Karpas-422 (cell line): Measurements from ENCODE around the gene RHOT1. TPM values are rescaled to one million over a fixed set of nuclear protein-coding genes. Genes with fewer than 3 reads are reported as not detected.
A peak's percentile ranks its signal among the peaks of the same experiment; 100 is the strongest.
"Not testable (repeated sequence)": the region's sequence is repeated elsewhere in the genome, so short reads cannot be mapped to it uniquely, and the experiment has no call there.

Experiments used
- DNase-seq: peaks from one replicate; pipeline ENCODE4 v3.0.0-alpha.2; 2015
- H2AFZ ChIP-seq: fragments of 200-600 bp; sonication (generic); 2 replicates; pipeline ENCODE4 v1.6.1; 2014; ENCODE audit warnings: antibody characterized with exemption, low read length, mixed read lengths
- H3K27ac ChIP-seq: fragments of 200-600 bp; sonication (generic); 2 replicates; pipeline ENCODE4 v1.5.1; 2014; ENCODE audit warnings: mild to moderate bottlenecking, low read length, moderate library complexity
- H3K27me3 ChIP-seq: fragments of 200-600 bp; sonication (generic); 2 replicates; pipeline ENCODE4 v1.6.1; 2014; ENCODE audit warnings: low read length, mixed read lengths
- H3K36me3 ChIP-seq: fragments of 200-600 bp; sonication (generic); 2 replicates; pipeline ENCODE4 v1.6.1; 2014; ENCODE audit warnings: low read length, mixed read lengths; ENCODE audit not compliant: insufficient read depth
- H3K4me1 ChIP-seq: fragments of 200-600 bp; sonication (generic); 2 replicates; pipeline ENCODE4 v1.6.1; 2014; ENCODE audit warnings: mild to moderate bottlenecking, low read length, mixed read lengths
- H3K4me2 ChIP-seq: fragments of 200-600 bp; sonication (generic); 2 replicates; pipeline ENCODE4 v1.6.1; 2014; ENCODE audit warnings: low read length, low read depth, mild to moderate bottlenecking; ENCODE audit not compliant: poor library complexity, severe bottlenecking
- H3K4me3 ChIP-seq: fragments of 200-600 bp; sonication (generic); 2 replicates; pipeline ENCODE4 v1.5.1; 2014; ENCODE audit warnings: mild to moderate bottlenecking, antibody characterized with exemption, low read length, mixed read lengths
- H3K79me2 ChIP-seq: fragments of 200-600 bp; sonication (generic); 2 replicates; pipeline ENCODE4 v1.6.1; 2014; ENCODE audit warnings: mild to moderate bottlenecking, low read length, mixed read lengths
- H3K9ac ChIP-seq: fragments of 200-600 bp; sonication (generic); 2 replicates; pipeline ENCODE4 v1.6.0; 2014; ENCODE audit warnings: low read length
- H3K9me2 ChIP-seq: fragments of 200-600 bp; sonication (generic), shearing (Covaris generic); replicated peaks from 2 replicates; pipeline ENCODE4 v1.6.0; 2014; ENCODE audit warnings: mild to moderate bottlenecking, low read length, moderate library complexity; ENCODE audit not compliant: insufficient read depth
- H3K9me3 ChIP-seq: fragments of 300-700, 200-600 bp; sonication (generic); 2 replicates; pipeline ENCODE4 v1.6.1; 2014; ENCODE audit warnings: low read length, mixed read lengths
- H4K20me1 ChIP-seq: fragments of 200-600 bp; sonication (generic); 2 replicates; pipeline ENCODE4 v1.6.1; 2014; ENCODE audit warnings: mild to moderate bottlenecking, antibody characterized with exemption, low read length, low read depth; ENCODE audit not compliant: insufficient read depth
- total RNA-seq: library from RNA; depleted of rRNA; stranded (reverse); fragments of >200 nt; shearing (Covaris generic); gene quantifications from 2 replicates; pipeline ENCODE4 v1.2.3, GENCODE V29; 2014; ENCODE audit warnings: low replicate concordance; rRNA removed

The RHOT1 gene
- 36.9 and 87.5 TPM in 2 replicates for total RNA-seq

DNA sequence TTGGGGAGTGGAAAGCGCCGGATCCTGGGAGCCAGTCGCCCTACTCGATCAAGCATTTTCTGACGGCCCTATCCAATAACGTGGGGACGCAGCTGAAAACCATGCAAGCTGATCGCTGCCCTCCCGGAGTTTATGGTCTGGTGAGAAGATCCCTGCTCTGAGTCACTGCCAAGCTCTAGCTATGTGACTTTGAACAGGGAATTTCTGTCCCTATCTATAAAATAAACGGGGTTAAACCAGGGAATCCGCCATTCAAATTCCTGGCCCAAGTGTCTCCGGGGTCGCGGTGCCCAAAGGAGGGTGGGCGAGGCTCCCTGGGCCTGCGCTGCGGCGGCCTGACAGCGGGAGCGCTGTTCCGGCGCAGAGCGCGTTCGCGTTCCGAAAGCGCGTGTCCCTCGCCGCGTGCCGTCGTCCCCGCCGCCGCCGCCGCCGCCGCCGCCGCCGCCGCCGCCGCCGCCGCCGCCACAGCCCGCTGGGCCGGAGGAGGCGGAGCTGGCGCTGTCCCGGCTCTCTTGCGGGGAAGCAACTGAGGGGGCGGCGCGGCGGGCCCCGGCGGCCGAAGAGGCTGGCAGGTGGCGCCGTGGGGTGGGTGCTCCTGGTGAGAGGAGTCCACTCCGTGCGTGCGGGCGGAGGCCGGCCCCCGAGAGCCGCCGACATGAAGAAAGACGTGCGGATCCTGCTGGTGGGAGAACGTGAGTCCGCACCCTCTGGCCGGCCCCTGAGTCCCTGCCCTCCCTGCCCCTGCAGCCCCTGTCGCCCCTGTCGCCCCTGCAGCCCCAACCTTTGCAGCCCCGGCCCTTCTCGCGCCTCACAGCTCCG lies at the start of gene RHOT1:
TSS of gene RHOT1 (plus strand) at position 465 of the 819 bp plus-strand sequence. CDS start at position 656, 191 bp downstream.
- DNase-seq: peak; percentile 93
- Histone ChIP-seq H3K9me2 (no peaks in the 10 kb centered on the region), H3K36me3 (peaks cover 4% of the 10 kb centered on the region), H3K4me1 (peaks cover 16% of the 10 kb centered on the region), H3K4me2 (peak within 1 kb of the TSS; percentile 84), H3K9me3 (no peaks in the 10 kb centered on the region), H3K79me2 (peaks cover 42% of the 10 kb centered on the region), H3K27ac (peak within 1 kb of the TSS; percentile 76), H4K20me1 (no peaks in the 10 kb centered on the region), H3K4me3 (peak within 1 kb of the TSS; percentile 100), H2AFZ (peak within 1 kb of the TSS; percentile 69), H3K27me3 (no peaks in the 10 kb centered on the region), H3K9ac (peak within 1 kb of the TSS; percentile 98)

DNA sequence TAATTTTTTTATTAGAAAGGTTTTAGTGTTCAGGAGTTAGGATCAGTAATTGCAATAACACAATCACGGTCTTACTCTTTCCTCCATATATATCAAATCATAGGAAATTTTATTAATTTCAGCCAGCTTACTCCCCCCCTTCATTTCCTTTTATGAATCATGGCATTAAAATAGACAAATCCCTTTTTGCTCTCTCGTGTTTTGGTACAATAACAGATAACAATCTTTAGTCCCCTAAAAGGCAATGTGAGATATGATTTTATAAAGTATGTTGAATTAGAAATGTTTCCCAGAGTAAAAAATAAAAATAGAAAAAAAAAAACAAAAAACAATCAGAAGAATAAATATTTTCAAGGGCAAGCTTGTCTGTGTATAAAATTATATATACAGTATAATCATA lies 42.6 kb upstream of the RHOT1 start:
- Histone ChIP-seq H3K9me2 (no peaks in the 10 kb centered on the region), H3K9me3 (no peaks in the 10 kb centered on the region), H3K4me2 (no peak overlapping the region), H3K36me3 (no peaks in the 10 kb centered on the region), H3K79me2 (no peaks in the 10 kb centered on the region), H3K4me3 (no peak overlapping the region), H3K27me3 (no peaks in the 10 kb centered on the region), H2AFZ (no peak overlapping the region), H3K9ac (no peak overlapping the region), H3K4me1 (no peaks in the 10 kb centered on the region), H4K20me1 (no peaks in the 10 kb centered on the region), H3K27ac (no peak overlapping the region)
- DNase-seq: no peak

DNA sequence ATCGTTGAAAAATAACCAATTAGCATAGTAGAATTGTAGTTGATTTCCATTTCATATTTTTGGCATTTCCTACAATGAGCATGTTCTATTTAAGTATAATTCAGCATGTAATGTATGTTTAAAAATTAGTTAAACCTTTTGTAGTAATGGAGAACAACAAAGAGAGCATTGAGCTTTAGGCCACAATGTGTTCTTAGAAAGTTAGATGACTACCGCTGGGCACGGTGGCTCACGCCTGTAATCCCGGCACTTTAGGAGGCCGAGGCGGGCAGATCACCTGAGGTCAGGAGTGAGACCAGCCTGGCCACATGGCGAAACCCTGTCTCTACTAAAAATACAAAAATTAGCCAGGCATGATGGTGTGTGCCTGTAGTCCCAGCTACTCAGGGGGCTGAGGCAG lies 42.0 kb upstream of the RHOT1 start:
- H3K27me3 ChIP-seq, H3K9ac ChIP-seq, H3K4me3 ChIP-seq, H3K4me1 ChIP-seq, DNase-seq, H3K9me3 ChIP-seq, H3K27ac ChIP-seq, H3K79me2 ChIP-seq, H2AFZ ChIP-seq, H3K9me2 ChIP-seq, H4K20me1 ChIP-seq, H3K36me3 ChIP-seq, H3K4me2 ChIP-seq: not testable (repeated sequence)

DNA sequence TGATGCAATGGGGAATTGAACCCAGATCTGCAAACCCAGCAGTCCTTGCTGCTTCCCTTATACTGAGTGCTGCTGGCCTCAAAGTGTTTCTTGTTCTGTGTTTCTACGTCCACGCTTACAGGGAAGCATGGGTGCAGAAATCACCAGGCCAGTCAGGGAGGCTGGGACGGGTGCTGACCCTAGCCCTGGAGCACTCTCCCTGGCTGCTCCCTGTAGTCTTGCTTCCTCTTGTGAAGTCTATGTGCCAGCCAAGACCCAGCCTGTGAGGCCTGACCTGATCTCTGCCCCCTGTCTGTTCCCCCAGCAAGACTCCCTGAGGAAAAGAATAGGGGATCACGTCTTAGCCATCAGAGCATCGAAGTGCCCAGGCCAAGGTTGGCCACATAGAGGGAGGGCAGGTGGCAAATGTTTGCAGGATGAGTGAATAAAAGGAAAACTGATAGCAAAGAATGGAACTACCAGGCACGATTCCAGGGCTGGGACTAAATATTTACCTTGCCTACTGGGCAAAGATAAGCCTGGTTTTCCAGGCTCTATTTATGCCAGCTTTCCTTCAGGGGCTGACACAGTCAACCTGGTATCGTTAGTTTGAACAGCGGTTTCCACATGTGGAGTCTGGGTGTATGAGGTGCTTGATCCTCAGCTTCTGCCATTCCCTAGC lies 41.2 kb upstream of the RHOT1 start:
- Histone ChIP-seq H3K27me3 (no peaks in the 10 kb centered on the region), H4K20me1 (no peaks in the 10 kb centered on the region), H3K79me2 (no peaks in the 10 kb centered on the region), H3K9ac (no peak overlapping the region), H3K4me2 (no peak overlapping the region), H3K4me1 (no peaks in the 10 kb centered on the region), H3K9me3 (no peaks in the 10 kb centered on the region), H2AFZ (no peak overlapping the region), H3K9me2 (no peaks in the 10 kb centered on the region), H3K4me3 (no peak overlapping the region), H3K27ac (no peak overlapping the region), H3K36me3 (no peaks in the 10 kb centered on the region)
- DNase-seq: no peak

DNA sequence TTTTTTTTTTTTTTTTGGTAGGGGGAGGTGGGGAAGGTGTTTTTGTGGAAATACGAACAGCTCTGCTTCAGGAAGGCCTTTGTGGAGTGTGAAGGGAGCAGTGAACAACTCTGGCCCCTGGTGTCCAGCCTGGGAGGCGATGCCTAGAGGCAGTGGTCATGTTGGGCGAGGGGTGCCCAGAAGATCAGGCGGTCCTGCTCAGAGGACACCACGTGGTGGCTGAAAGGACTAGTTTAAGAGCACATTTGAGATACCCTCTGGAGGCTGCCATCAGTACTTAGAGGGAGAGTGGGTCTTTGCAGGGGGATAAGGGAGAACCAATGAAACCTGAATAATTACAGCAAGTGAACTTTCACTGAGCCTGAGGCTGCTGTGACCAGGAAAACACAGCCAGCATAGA lies 40.1 kb upstream of the RHOT1 start:
- H3K4me3 ChIP-seq: no peak overlapping the region
- no peaks in the 10 kb centered on the region for H3K27me3 ChIP-seq
- no peaks in the 10 kb centered on the region for H3K9me3 ChIP-seq
- no peaks in the 10 kb centered on the region for H3K36me3 ChIP-seq
- H3K9ac ChIP-seq: no peak overlapping the region
- no peak overlapping the region for H3K27ac ChIP-seq
- no peaks in the 10 kb centered on the region for H3K4me1 ChIP-seq
- H3K4me2 ChIP-seq: no peak overlapping the region
- H4K20me1 ChIP-seq: no peaks in the 10 kb centered on the region
- H3K9me2 ChIP-seq: no peaks in the 10 kb centered on the region
- DNase-seq: no peak
- H2AFZ ChIP-seq: no peak overlapping the region; the same call in 1 of the 2 replicates
- H3K79me2 ChIP-seq: no peaks in the 10 kb centered on the region

DNA sequence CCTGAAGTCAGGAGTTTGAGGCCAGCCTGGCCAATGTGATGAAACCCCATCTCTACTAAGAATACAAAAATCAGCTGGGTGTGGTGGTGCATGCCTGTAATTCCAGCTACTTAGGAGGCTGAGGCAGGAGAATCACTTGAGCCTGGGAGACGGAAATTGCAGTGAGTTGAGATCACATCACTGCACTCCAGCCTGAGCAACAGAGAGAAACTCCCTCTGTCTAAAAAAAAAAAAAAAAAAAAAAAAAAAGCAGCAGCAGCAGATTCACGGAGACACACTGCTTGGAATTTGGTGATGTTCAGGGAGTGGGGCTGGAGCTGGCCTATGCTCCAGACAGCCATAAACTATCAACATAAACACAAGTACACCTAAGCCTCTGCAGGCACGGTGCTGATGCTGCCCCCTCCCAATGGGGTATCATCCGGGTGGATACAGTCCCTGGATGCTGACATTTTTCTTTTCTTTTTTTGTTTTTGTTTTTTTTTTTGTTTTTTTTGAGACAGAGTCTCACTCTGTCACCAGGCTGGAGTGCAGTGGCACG lies 39.6 kb upstream of the RHOT1 start:
- no peaks in the 10 kb centered on the region for H3K4me1 ChIP-seq
- no peak for DNase-seq
- no peaks in the 10 kb centered on the region for H3K27me3 ChIP-seq
- H3K9me3 ChIP-seq: no peaks in the 10 kb centered on the region
- no peaks in the 10 kb centered on the region for H4K20me1 ChIP-seq
- H3K4me2 ChIP-seq: no peak overlapping the region
- no peak overlapping the region for H3K27ac ChIP-seq
- no peaks in the 10 kb centered on the region for H3K9me2 ChIP-seq
- no peak overlapping the region for H2AFZ ChIP-seq
- H3K79me2 ChIP-seq: no peaks in the 10 kb centered on the region
- no peak overlapping the region for H3K4me3 ChIP-seq
- no peak overlapping the region for H3K9ac ChIP-seq
- H3K36me3 ChIP-seq: no peaks in the 10 kb centered on the region

DNA sequence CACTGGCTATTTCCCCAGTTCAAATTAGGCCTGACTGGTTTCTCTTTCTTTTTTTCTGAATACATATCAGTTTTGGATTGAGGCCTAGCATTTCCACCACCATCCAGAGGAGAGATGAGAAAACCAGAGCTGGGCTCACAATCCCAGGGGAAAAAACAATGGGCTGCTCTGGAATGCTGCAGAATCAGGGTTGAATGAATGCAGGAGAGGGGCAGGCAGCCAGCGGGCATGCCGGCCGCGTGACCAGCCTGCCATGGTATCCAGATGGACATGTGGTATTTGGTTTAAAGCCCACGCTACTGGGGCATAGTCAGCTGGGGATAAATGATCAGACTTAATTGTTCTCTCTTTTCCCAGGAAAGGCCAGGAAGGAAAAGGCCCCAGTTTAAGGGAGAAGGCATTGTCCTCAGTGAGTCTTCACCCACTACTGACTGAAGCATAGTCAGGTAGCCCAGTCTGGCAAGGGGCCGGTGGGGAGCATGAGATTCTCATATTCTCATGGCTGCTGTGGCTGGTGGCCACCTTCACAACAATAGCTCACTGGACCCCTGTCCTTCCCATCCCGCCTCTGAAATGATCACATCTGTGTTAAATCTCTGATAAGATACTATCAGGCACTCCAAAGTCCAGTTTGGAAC lies 38.7 kb upstream of the RHOT1 start:
- Histone ChIP-seq H3K27me3 (no peaks in the 10 kb centered on the region), H3K36me3 (no peaks in the 10 kb centered on the region), H4K20me1 (no peaks in the 10 kb centered on the region), H3K4me1 (no peaks in the 10 kb centered on the region), H3K9ac (no peak overlapping the region), H2AFZ (no peak overlapping the region), H3K27ac (no peak overlapping the region), H3K9me3 (no peaks in the 10 kb centered on the region), H3K4me3 (no peak overlapping the region), H3K9me2 (no peaks in the 10 kb centered on the region), H3K79me2 (no peaks in the 10 kb centered on the region), H3K4me2 (no peak overlapping the region)
- no peak for DNase-seq

DNA sequence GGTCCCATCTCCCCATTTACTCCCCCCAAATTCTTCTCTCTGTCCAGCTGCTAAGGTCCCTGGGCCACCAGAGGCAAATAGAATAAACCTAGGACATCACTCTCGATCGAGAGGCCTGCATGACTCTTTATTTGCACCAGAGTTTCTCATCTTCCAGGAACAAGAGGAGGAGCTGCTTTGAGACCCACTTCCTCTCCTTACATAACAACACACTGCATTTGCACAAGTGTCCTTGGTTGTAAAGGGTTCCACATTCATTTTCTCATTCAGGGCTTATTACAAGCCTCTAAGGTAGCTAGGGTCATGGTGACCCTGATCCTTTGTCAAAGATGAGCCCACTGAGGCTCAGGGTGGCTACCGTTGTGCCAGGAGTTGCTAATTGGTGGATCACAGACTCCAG lies 38.1 kb upstream of the RHOT1 start:
- no peak overlapping the region for H2AFZ ChIP-seq
- H3K27ac ChIP-seq: no peak overlapping the region
- DNase-seq: no peak
- no peaks in the 10 kb centered on the region for H3K79me2 ChIP-seq
- H4K20me1 ChIP-seq: no peaks in the 10 kb centered on the region
- no peaks in the 10 kb centered on the region for H3K27me3 ChIP-seq
- no peak overlapping the region for H3K4me3 ChIP-seq
- no peaks in the 10 kb centered on the region for H3K36me3 ChIP-seq
- no peaks in the 10 kb centered on the region for H3K4me1 ChIP-seq
- no peaks in the 10 kb centered on the region for H3K9me2 ChIP-seq
- H3K9ac ChIP-seq: no peak overlapping the region
- no peaks in the 10 kb centered on the region for H3K9me3 ChIP-seq
- no peak overlapping the region for H3K4me2 ChIP-seq
